Iris pigment epithelial cell (primary cell): ENCODE data around the gene ULBP2.
"Not testable (repeated sequence)": the region's sequence is repeated elsewhere in the genome, so short reads cannot be mapped to it uniquely, and the experiment has no call there.

ENCODE experiments used
- DNase-seq: peaks from one replicate; pipeline ENCODE4 v3.0.0-alpha.2; 2011; ENCODE audit warnings: low read depth

ULBP2 gene

GRCh38 chr6:149951626-149952025, 9.8 kb downstream of the ULBP2 start:
- DNase-seq: no peak

- DNase-seq: not testable (repeated sequence)
These were observed 11.6 kb downstream of the ULBP2 start for GRCh38 chr6:149953390-149953789.

- DNase-seq: not testable (repeated sequence)
These were observed 12.1 kb downstream of the ULBP2 start for GRCh38 chr6:149953934-149954327.

GRCh38 chr6:149954328-149954983, 12.6 kb downstream of the ULBP2 start:
- DNase-seq: not testable (repeated sequence)

GRCh38 chr6:149954984-149955653, 13.3 kb downstream of the ULBP2 start:
- DNase-seq: not testable (repeated sequence)

GRCh38 chr6:149955654-149956317, 14.0 kb downstream of the ULBP2 start:
- not testable (repeated sequence) for DNase-seq

- not testable (repeated sequence) for DNase-seq
These were observed 16.3 kb downstream of the ULBP2 start for GRCh38 chr6:149958124-149958523.

- DNase-seq: not testable (repeated sequence)
These were observed 18.0 kb downstream of the ULBP2 start for GRCh38 chr6:149959806-149960205.

GRCh38 chr6:149960488-149960887, 18.7 kb downstream of the ULBP2 start:
- no peak for DNase-seq

GRCh38 chr6:149961728-149962425, 20.1 kb downstream of the ULBP2 start:
- no peak for DNase-seq

- DNase-seq: peak; percentile 45
These were observed 20.8 kb downstream of the ULBP2 start for GRCh38 chr6:149962461-149963211.

- DNase-seq: no peak
These were observed 21.3 kb downstream of the ULBP2 start for GRCh38 chr6:149963212-149963461.

GRCh38 chr6:149963462-149964307, 21.9 kb downstream of the ULBP2 start, which contains the start of gene ULBP1:
Gene ULBP1 (plus strand): TSS chr6:149963943. CDS start chr6:149964050, 107 bp downstream.
- peak; percentile 67 for DNase-seq

GRCh38 chr6:149964308-149965193, 22.7 kb downstream of the ULBP2 start:
- DNase-seq: peak; percentile 76

GRCh38 chr6:149965194-149966020, 23.6 kb downstream of the ULBP2 start:
- DNase-seq: no peak

- DNase-seq: not testable (repeated sequence)
These were observed 24.5 kb downstream of the ULBP2 start for GRCh38 chr6:149966319-149966718.

- no peak for DNase-seq
These were observed 25.8 kb downstream of the ULBP2 start for GRCh38 chr6:149967591-149967990.

GRCh38 chr6:149967999-149968398, 26.2 kb downstream of the ULBP2 start:
- not testable (repeated sequence) for DNase-seq

GRCh38 chr6:149968909-149969308, 27.1 kb downstream of the ULBP2 start:
- DNase-seq: not testable (repeated sequence)
